ENCODE measurements around the gene RPS6KC1.
"Not testable (repeated sequence)": the region's sequence is repeated elsewhere in the genome, so short reads cannot be mapped to it uniquely, and the experiment has no call there.

The RPS6KC1 gene

DNA sequence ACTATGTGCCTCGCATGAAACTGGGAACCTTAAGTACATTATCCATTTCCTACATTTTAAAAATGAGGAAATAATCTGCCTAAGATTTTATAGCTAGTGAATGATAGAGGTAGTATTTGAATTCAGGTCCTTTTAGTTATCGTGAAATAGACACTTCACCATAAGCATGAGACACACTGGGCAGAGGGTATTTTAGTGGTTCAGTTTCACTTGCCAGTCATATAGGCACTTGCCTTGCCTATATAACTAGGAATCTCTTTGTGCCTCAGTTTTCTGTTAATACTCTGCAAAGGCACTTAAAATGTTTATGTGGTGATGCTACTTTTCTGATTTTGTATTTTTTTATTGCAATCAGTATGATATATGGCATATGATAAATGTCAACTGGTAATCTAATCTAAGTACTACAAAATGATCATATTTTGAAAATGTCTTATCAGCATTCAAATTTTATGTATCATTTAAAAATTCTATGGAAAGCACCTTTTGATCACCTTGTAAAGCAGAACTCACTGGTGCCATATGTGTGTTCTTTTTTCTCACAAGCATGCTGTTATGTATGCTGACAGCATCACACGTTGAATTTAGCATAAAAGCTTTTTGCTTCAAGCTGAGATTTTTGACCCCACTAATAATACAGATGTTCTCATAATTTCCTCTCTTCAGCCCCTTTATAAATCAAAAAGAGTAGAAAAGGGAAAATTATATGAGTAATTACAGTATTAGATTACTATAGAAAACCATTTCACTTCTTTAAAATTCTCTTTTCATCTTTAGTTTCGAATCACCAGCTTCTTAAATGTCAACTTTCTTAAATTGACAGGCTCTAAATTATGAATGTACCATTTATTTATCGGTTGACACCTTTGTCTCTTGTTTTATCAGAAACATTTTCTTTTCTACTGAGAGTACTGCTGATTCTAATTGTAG is 52.6 kb downstream of the RPS6KC1 start:
- DNase-seq (ENCODE audit: low spot score in 2 of 2) (no peak), ATAC-seq (replicated peaks; ENCODE audit: extremely low read depth, poor library complexity, severe bottlenecking) (no peak)
- no peaks in the 10 kb centered on the region for H3K9me3 Mint-ChIP-seq
- no peaks in the 10 kb centered on the region for H3K4me1 Mint-ChIP-seq
- H3K4me3 Mint-ChIP-seq: no peak overlapping the region
- peaks cover 5% of the 10 kb centered on the region for H3K36me3 Mint-ChIP-seq (ENCODE audit: insufficient read depth)
- no peaks in the 10 kb centered on the region for H3K27me3 Mint-ChIP-seq
- H3K27ac Mint-ChIP-seq (ENCODE audit: low read depth): no peak overlapping the region

DNA sequence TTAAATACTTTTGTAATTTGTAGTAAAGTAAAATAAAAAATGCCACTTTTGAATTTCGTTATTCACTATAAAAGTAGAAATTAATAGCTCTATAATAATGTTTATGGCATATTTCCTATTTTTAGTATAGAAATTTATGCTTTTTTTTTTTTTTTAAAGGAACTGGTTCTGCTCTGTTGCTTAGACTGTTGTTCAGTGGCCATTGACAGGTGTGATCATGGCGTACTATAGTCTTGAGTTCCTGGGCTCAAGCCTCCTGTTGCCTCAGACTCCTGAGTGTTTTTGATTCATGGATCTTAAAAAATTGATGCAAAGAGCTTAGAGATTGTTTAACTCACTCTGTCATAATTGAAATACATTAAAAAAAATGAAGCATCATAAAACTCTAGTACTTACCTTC is 53.6 kb downstream of the RPS6KC1 start:
- Mint-ChIP-seq H3K9me3 (no peaks in the 10 kb centered on the region), H3K36me3 (ENCODE audit: insufficient read depth) (peaks cover 5% of the 10 kb centered on the region), H3K4me1 (peaks cover 3% of the 10 kb centered on the region), H3K27ac (ENCODE audit: low read depth) (no peak overlapping the region), H3K27me3 (no peaks in the 10 kb centered on the region), H3K4me3 (no peak overlapping the region)
- DNase-seq (ENCODE audit: low spot score in 2 of 2) (no peak), ATAC-seq (replicated peaks; ENCODE audit: extremely low read depth, poor library complexity, severe bottlenecking) (no peak)

DNA sequence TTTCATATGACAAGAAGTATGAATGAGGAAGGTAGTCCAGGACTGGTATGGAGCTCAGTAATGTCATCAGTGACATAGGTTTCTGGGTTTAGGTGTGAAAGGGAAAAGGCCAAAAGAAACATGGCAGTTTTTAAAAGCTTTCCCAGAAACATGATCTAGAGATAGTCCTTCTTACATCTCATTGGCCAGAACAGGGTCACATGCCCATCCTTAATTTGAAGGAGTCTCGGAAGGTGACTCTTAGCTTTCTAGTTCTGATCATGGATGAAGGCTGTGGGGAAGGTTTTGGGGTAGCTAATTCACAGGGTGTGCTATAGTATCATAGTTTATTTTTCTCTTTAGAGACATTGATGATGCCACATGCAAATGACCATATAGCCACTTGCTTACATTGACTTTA is 55.3 kb downstream of the RPS6KC1 start:
- no peak overlapping the region for H3K27ac Mint-ChIP-seq (ENCODE audit: low read depth)
- H3K4me1 Mint-ChIP-seq: peaks cover 15% of the 10 kb centered on the region
- no peaks in the 10 kb centered on the region for H3K9me3 Mint-ChIP-seq
- peaks cover 5% of the 10 kb centered on the region for H3K36me3 Mint-ChIP-seq (ENCODE audit: insufficient read depth)
- H3K4me3 Mint-ChIP-seq: no peak overlapping the region
- ATAC-seq (replicated peaks; ENCODE audit: extremely low read depth, poor library complexity, severe bottlenecking): no peak
- DNase-seq (ENCODE audit: low spot score in 2 of 2): no peak
- no peaks in the 10 kb centered on the region for H3K27me3 Mint-ChIP-seq

DNA sequence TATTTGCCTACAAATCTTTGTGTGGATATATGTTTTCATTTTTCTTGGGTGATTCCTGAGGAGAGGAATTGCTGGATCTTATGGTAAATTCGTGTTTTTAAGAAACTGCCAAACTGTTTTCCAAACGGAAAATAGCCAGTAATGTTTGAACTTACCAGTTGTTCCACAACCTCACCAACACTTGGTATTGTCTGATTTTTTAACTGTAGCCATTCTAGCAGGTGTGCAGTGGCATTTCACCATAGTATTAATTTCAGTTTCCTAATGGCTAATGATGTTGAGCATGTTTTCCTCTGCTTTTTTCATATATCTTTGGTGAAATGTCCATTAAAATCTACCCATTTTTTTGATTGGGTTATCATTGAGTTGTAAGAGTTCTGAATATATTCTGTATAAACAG is 56.6 kb downstream of the RPS6KC1 start:
- Mint-ChIP-seq H3K4me1 (peaks cover 22% of the 10 kb centered on the region), H3K27ac (ENCODE audit: low read depth) (no peak overlapping the region), H3K27me3 (no peaks in the 10 kb centered on the region), H3K4me3 (no peak overlapping the region), H3K9me3 (no peaks in the 10 kb centered on the region), H3K36me3 (ENCODE audit: insufficient read depth) (peaks cover 5% of the 10 kb centered on the region)
- ATAC-seq (replicated peaks; ENCODE audit: extremely low read depth, poor library complexity, severe bottlenecking): no peak
- no peak for DNase-seq (ENCODE audit: low spot score in 2 of 2)

DNA sequence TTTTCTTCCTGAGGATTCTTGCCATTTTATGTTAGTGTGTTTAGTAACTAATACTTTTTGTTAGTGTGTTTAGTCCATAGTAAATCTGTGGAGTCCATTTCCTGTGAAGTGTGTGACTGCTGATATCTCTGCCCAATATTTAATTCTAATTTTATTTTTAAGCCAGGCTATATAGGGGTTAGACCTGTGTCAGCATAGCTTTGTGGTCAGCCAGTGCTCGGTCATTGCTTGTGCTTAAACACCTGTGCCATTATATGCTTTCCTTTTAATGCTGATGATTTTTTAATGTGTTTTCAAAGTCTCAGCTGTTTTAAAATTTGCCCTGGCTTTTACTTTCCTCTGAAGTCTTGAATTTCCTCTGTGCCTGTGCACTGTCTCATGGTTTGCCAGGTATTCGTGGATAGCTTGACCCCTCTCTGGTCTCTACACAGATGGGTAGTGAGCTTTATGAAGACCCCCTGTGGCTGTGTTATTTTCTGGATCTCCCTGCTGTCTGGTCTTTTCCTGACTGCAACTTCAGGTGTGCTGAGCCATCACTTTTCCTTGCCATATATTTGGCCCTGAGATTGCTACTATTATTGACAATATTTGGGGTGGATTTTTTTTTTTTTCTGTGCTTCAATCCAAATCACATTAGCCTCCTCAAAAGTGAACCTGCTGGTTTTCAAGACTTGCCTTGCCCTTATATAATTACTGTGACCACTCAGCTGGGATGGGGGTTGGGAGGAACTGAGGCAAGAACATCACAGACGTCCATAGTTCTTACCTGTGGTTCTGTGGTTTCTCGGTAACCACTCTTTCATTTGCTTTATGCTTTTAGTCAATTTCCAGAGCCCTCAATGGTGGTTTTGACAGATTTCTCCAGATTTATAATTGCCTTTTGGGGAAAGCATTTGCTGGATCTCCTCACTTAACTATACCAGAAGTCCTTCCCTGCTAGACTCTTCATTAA is 59.6 kb downstream of the RPS6KC1 start:
- Mint-ChIP-seq H3K4me1 (peaks cover 22% of the 10 kb centered on the region), H3K4me3 (no peak overlapping the region), H3K27ac (ENCODE audit: low read depth) (peak overlapping the region; percentile 10), H3K27me3 (no peaks in the 10 kb centered on the region), H3K36me3 (ENCODE audit: insufficient read depth) (peaks cover 5% of the 10 kb centered on the region), H3K9me3 (no peaks in the 10 kb centered on the region)
- ATAC-seq (replicated peaks; ENCODE audit: extremely low read depth, poor library complexity, severe bottlenecking) (no peak), DNase-seq (ENCODE audit: low spot score in 2 of 2) (no peak)

DNA sequence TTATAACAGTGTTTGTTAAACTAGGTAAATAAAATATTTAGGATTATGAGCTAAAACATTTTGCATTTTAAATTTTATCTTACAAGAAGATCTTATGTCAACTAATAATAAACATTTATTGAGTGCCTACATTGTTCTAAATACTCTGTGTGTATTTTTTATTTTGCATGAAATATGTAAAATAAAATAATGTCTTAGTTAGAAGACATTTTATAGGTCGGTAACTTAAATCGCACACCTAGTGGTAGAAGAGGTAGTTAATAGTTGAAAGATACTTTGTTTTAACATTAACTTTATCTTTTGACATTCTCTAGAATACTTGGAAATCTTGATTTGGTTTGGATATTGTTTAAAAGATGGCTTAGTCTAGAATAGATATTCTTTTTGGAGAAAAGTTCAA is 60.5 kb downstream of the RPS6KC1 start:
- peaks cover 5% of the 10 kb centered on the region for H3K36me3 Mint-ChIP-seq (ENCODE audit: insufficient read depth)
- no peak overlapping the region for H3K4me3 Mint-ChIP-seq
- ATAC-seq (replicated peaks; ENCODE audit: extremely low read depth, poor library complexity, severe bottlenecking) (no peak), DNase-seq (ENCODE audit: low spot score in 2 of 2) (no peak)
- peaks cover 22% of the 10 kb centered on the region for H3K4me1 Mint-ChIP-seq
- H3K9me3 Mint-ChIP-seq: no peaks in the 10 kb centered on the region
- H3K27me3 Mint-ChIP-seq: no peaks in the 10 kb centered on the region
- H3K27ac Mint-ChIP-seq (ENCODE audit: low read depth): no peak overlapping the region

DNA sequence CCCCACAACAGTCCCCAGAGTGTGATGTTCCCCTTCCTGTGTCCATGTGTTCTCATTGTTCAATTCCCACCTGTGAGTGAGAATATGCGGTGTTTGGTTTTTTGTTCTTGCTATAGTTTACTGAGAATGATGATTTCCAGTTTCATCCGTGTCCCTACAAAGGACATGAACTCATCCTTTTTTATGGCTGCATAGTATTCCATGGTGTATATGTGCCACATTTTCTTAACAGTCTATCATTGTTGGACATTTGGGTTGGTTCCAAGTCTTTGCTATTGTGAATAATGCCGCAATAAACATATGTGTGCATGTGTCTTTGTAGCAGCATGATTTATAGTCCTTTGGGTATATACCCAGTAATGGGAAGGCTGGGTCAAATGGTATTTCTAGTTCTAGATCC is 61.7 kb downstream of the RPS6KC1 start:
- not testable (repeated sequence) for H3K9me3 Mint-ChIP-seq; H3K27me3 Mint-ChIP-seq; H3K36me3 Mint-ChIP-seq (ENCODE audit: insufficient read depth); ATAC-seq (replicated peaks; ENCODE audit: extremely low read depth, poor library complexity, severe bottlenecking); H3K4me3 Mint-ChIP-seq; DNase-seq (ENCODE audit: low spot score in 2 of 2); H3K27ac Mint-ChIP-seq (ENCODE audit: low read depth)
- peaks cover 22% of the 10 kb centered on the region for H3K4me1 Mint-ChIP-seq

DNA sequence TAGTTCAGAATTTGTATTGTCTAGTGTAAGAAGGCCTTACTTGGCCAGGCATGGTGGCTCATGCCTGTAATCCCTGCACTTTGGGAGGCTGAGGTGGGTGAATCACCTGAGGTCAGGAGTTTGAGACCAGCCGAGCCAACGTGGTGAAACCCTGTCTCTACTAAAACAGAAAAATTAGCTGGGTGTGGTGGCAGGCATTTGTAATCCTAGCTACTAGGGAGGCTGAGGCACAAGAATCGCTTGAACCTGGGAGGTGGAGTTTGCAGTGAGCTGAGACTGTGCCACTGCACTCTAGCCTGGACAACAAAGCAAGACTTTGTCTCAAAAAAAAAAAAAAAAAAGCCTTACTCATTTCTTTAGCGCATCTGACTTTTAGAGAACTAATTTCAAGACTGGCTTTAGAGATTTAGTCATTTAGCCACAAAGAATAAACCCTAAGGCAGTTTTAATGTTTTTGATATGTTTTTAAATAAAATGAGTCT is 66.7 kb downstream of the RPS6KC1 start:
- DNase-seq (ENCODE audit: low spot score in 2 of 2); H3K9me3 Mint-ChIP-seq; ATAC-seq (replicated peaks; ENCODE audit: extremely low read depth, poor library complexity, severe bottlenecking); H3K36me3 Mint-ChIP-seq (ENCODE audit: insufficient read depth); H3K4me3 Mint-ChIP-seq; H3K27ac Mint-ChIP-seq (ENCODE audit: low read depth); H3K4me1 Mint-ChIP-seq; H3K27me3 Mint-ChIP-seq: not testable (repeated sequence)

DNA sequence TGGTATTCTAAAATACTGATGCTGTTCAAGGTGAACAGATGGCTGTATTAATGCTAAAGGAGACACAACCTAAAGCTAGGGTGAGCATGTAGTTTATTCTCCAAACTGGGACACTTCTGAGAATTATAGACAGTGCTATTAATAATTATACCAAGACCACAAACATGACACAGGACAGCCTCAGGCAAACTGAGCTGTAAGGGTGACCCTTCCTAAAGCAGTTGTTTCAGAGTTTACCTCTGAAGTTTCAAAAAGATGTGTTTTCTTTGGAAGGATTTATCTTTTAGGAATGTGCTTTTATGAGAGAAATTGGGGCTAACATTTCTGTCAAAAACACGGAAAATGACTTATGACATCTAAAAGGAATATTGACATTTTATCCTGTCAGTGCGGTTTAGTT is 68.8 kb downstream of the RPS6KC1 start:
- Mint-ChIP-seq H3K4me3 (no peak overlapping the region), H3K9me3 (no peaks in the 10 kb centered on the region), H3K4me1 (no peaks in the 10 kb centered on the region), H3K36me3 (ENCODE audit: insufficient read depth) (peaks cover 1% of the 10 kb centered on the region), H3K27ac (ENCODE audit: low read depth) (no peak overlapping the region), H3K27me3 (no peaks in the 10 kb centered on the region)
- DNase-seq (ENCODE audit: low spot score in 2 of 2) (no peak), ATAC-seq (replicated peaks; ENCODE audit: extremely low read depth, poor library complexity, severe bottlenecking) (no peak)

DNA sequence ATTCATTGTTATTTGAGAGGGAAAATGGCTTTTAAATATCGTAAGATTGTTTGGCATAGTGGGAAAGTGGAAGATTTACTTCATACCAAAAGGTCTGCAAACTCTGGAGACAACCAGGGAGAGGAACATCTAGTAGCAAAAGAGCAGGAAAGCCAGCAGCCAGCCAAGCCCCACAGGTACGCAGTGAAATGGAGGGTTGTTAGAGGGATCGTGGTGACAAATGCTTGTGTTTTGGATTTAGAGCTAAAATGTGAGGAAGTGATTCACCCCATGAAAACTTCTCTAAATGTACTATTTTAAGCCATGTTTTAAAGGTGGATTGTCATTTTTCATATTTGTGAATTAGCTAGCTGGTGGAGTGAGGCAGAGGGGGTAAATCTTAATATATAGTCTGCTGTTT is 69.3 kb downstream of the RPS6KC1 start:
- H3K27me3 Mint-ChIP-seq: no peaks in the 10 kb centered on the region
- peaks cover 1% of the 10 kb centered on the region for H3K36me3 Mint-ChIP-seq (ENCODE audit: insufficient read depth)
- peaks cover 3% of the 10 kb centered on the region for H3K4me1 Mint-ChIP-seq
- no peaks in the 10 kb centered on the region for H3K9me3 Mint-ChIP-seq
- ATAC-seq (replicated peaks; ENCODE audit: extremely low read depth, poor library complexity, severe bottlenecking) (no peak), DNase-seq (ENCODE audit: low spot score in 2 of 2) (no peak)
- no peak overlapping the region for H3K27ac Mint-ChIP-seq (ENCODE audit: low read depth)
- no peak overlapping the region for H3K4me3 Mint-ChIP-seq

DNA sequence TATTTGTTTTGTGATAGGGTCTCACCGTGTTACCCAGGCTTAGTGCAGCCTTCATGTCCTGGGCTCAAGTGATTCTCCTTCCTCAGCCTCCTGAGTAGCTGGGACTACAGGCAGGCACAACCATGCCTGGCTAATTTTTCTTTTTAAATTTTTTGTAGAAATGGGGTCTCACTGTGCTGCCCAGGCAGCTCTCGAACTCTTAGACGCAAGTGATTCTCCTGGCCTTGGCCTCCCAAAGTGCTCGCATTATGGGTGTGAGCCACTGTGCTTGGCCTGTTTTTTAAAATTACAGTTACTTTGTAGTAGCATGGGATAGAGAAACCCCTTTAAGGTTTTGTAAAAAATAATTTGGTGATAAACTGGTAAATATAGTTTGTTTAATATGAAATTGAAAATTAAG is 69.9 kb downstream of the RPS6KC1 start:
- ATAC-seq (replicated peaks; ENCODE audit: extremely low read depth, poor library complexity, severe bottlenecking): no peak
- H3K4me1 Mint-ChIP-seq: peaks cover 6% of the 10 kb centered on the region
- H3K36me3 Mint-ChIP-seq (ENCODE audit: insufficient read depth): peaks cover 1% of the 10 kb centered on the region
- no peaks in the 10 kb centered on the region for H3K9me3 Mint-ChIP-seq
- no peak for DNase-seq (ENCODE audit: low spot score in 2 of 2)
- H3K27ac Mint-ChIP-seq (ENCODE audit: low read depth): no peak overlapping the region
- H3K27me3 Mint-ChIP-seq: no peaks in the 10 kb centered on the region
- no peak overlapping the region for H3K4me3 Mint-ChIP-seq

DNA sequence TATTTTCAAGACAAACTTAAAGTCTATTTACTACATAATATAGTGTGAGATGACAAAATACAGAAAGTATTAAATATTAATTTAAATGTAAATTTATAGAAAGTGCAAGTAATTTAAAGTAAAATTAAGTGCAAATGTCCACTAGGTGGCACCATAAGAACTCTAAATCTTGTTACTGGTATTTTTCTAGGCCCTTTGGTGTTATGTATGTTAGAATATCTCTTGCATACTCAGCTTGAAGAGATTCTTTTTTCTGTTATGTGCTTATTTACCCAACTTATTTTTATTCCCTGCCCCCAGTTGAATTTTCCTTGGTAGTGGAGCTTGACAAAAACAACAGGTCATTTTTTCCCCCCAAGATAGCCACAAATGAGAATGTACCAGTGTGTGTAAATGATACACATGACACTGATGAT is 71.5 kb downstream of the RPS6KC1 start:
- Mint-ChIP-seq H3K27ac (ENCODE audit: low read depth) (no peak overlapping the region), H3K4me1 (peaks cover 6% of the 10 kb centered on the region), H3K9me3 (no peaks in the 10 kb centered on the region), H3K4me3 (no peak overlapping the region), H3K27me3 (no peaks in the 10 kb centered on the region), H3K36me3 (ENCODE audit: insufficient read depth) (peaks cover 1% of the 10 kb centered on the region)
- ATAC-seq (replicated peaks; ENCODE audit: extremely low read depth, poor library complexity, severe bottlenecking) (no peak), DNase-seq (ENCODE audit: low spot score in 2 of 2) (no peak)

Measured in central memory CD8-positive, alpha-beta T cell (primary cell).